GM18498 (cell line): ENCODE measurements around the gene CEP104.
"Not testable (repeated sequence)": the region's sequence is repeated elsewhere in the genome, so short reads cannot be mapped to it uniquely, and the experiment has no call there.

Source experiments
- ATAC-seq: cut with Tn5 transposase; IDR thresholded peaks from one replicate; pipeline ENCODE4 v1.9.1; 2021; ENCODE audit warnings: mild to moderate bottlenecking, moderate library complexity; ENCODE audit not compliant: unreplicated experiment

The CEP104 gene

GRCh38 chr1:3803905-3804626, 52.9 kb downstream of the CEP104 start:
- no peak for ATAC-seq

- ATAC-seq, result not testable (repeated sequence)
These were observed 56.2 kb downstream of the CEP104 start for GRCh38 chr1:3800795-3801194.

- ATAC-seq, result no peak
These were observed 56.9 kb downstream of the CEP104 start for GRCh38 chr1:3799976-3800685.

- ATAC-seq, result peak; percentile 95
These were observed 60.6 kb downstream of the CEP104 start, which contains the start of gene LRRC47 for GRCh38 chr1:3796215-3797061. TSS of gene LRRC47 (minus strand) at chr1:3796498. CDS start at chr1:3796476, 22 bp downstream.

GRCh38 chr1:3795453-3796214, 61.4 kb downstream of the CEP104 start:
- peak; percentile 43 for ATAC-seq

GRCh38 chr1:3790952-3791351, 66.1 kb downstream of the CEP104 start:
- ATAC-seq, result no peak

GRCh38 chr1:3790500-3790923, 66.5 kb downstream of the CEP104 start:
- no peak for ATAC-seq

- ATAC-seq, result no peak
These were observed 67.3 kb downstream of the CEP104 start for GRCh38 chr1:3789421-3790300.

GRCh38 chr1:3788756-3789420, 68.1 kb downstream of the CEP104 start:
- no peak for ATAC-seq

- ATAC-seq, result no peak
These were observed 69.0 kb downstream of the CEP104 start for GRCh38 chr1:3787745-3788605.

GRCh38 chr1:3787349-3787715, 69.7 kb downstream of the CEP104 start:
- no peak for ATAC-seq

GRCh38 chr1:3786468-3787348, 70.3 kb downstream of the CEP104 start:
- ATAC-seq, result no peak

GRCh38 chr1:3785456-3786157, 71.4 kb downstream of the CEP104 start:
- ATAC-seq, result no peak

- no peak for ATAC-seq
These were observed 72.0 kb downstream of the CEP104 start for GRCh38 chr1:3785045-3785444.

GRCh38 chr1:3783651-3784474, 73.1 kb downstream of the CEP104 start:
- ATAC-seq, result no peak

- ATAC-seq, result no peak
These were observed 76.1 kb downstream of the CEP104 start for GRCh38 chr1:3780901-3781300.
